ENCODE measurements around the gene USP5. TPM values are rescaled to one million over a fixed set of nuclear protein-coding genes. Genes with fewer than 3 reads are reported as not detected.
A peak's percentile ranks its signal among the peaks of the same experiment; 100 is the strongest.
"Not testable (repeated sequence)": the region's sequence is repeated elsewhere in the genome, so short reads cannot be mapped to it uniquely, and the experiment has no call there.

Gene USP5
- total and polyA plus RNA-seq, 7 donors = 25.4 to 51.5 (median 41.1) TPM

DNA sequence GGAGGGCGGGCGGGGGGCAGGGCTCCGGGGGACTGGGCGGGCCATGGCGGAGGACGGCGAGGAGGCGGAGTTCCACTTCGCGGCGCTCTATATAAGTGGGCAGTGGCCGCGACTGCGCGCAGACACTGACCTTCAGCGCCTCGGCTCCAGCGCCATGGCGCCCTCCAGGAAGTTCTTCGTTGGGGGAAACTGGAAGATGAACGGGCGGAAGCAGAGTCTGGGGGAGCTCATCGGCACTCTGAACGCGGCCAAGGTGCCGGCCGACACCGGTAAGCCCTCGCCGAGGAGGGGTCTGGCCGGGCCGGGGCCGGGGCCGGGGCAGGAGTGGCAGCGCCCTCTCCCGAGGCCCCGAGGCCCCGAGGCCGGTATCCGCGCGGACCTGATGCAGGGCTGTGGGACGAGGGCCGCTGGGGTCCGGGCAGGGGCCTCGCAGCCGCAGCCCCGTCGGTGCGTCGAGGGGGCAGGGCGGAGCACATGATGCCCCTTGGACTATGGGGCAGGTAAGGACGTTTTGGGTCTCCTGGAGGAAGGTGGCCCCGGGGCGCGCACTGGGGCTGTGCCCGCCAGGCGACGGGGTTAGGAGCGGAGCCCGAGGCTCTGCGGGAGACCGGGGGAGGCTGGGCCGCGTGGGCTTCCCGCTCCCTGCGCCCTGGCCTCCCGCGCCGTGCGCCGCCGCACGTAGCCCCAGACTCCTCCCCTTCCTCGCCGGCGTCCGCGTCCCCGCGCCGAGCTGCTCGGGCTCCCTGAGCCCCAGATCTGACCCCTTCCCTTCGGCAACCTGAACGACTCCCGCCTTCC is 15.7 kb downstream of the USP5 start, which contains the start of gene TPI1:
TSS of gene TPI1 (plus strand) at position 119 of the 798 bp plus-strand sequence. CDS start at position 155, 36 bp downstream.
- peaks cover 13 to 63% (median 41%) of the 10 kb centered on the region in 4 donors for H3K36me3 ChIP-seq
- 0 to 1% methylated on average over 86 of the region's 86 CpGs for WGBS, 2 donors
- H3K4me3 ChIP-seq = peak within 1 kb of the TSS; percentile 72 to 100 (median 96)
- H3K9me3 ChIP-seq = no peaks in the 10 kb centered on the region
- H3K27me3 ChIP-seq = no peaks in the 10 kb centered on the region
- intact Hi-C loops (cut with DNase I) = loop anchor here (2.0 to 10.0 kb wide), 3 partner anchors 57 to 247 kb away; no protein-coding TSS in a partner anchor
- peak within 1 kb of the TSS; percentile 95 to 100 (median 98) for H3K27ac ChIP-seq
- peak; percentile 96 for DNase-seq
- TF ChIP-seq, protein P1, sequence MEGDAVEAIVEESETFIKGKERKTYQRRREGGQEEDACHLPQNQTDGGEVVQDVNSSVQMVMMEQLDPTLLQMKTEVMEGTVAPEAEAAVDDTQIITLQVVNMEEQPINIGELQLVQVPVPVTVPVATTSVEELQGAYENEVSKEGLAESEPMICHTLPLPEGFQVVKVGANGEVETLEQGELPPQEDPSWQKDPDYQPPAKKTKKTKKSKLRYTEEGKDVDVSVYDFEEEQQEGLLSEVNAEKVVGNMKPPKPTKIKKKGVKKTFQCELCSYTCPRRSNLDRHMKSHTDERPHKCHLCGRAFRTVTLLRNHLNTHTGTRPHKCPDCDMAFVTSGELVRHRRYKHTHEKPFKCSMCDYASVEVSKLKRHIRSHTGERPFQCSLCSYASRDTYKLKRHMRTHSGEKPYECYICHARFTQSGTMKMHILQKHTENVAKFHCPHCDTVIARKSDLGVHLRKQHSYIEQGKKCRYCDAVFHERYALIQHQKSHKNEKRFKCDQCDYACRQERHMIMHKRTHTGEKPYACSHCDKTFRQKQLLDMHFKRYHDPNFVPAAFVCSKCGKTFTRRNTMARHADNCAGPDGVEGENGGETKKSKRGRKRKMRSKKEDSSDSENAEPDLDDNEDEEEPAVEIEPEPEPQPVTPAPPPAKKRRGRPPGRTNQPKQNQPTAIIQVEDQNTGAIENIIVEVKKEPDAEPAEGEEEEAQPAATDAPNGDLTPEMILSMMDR (IDR thresholded peaks at IDR 0.05) = no peak
- TF ChIP-seq POLR2AphosphoS5 (IDR thresholded peaks at IDR 0.05) (peak; percentile 99 to 100 (median 100)), POLR2A (IDR thresholded peaks at IDR 0.05) (peak; percentile 96 to 98)
- peaks cover 0 to 48% (median 42%) of the 10 kb centered on the region in 4 donors for H3K4me1 ChIP-seq

DNA sequence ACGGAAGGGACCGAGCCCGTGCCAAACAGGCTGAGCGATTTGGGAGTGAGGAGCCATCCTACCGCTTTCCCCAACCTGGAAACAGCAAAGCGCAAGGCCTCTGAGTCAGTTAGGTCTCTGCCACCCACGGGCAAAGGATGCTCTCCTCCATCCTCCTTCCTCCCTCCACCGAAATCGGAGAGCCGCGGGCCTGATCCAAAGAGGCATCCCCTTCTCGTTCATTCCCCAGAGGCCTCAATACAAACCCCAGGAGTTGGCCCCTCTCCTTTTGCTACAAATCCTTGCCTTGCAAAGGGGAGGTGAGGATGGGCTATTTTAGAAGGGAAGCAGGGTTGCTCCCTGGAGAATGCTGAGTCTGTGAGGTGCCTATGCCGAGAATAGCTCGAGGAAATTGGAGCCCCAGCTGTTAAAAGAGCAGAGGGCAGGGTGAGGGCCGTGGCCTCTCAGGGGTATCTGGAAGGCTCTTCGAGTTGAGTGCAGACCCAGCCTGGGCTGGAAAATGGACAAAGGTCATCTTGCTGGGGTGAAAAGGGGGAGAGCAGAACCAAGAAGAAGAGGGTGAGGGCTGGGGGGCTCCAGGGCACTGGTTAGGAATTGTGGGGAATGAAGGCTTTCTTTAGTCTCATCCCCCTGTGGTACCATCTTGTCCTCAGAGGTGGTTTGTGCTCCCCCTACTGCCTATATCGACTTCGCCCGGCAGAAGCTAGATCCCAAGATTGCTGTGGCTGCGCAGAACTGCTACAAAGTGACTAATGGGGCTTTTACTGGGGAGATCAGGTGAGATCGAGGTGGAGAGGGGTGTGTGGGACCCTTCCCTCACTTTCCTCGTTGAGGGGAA is 16.5 kb downstream of the USP5 start:
- H3K36me3 ChIP-seq = peaks cover 8 to 54% (median 34%) of the 10 kb centered on the region in 4 donors
- DNase-seq = no peak
- H3K9me3 ChIP-seq = no peaks in the 10 kb centered on the region
- H3K27ac ChIP-seq = peak overlapping the region; percentile 95 to 100 (median 98)
- no peaks in the 10 kb centered on the region for H3K27me3 ChIP-seq
- H3K4me1 ChIP-seq = peaks cover 0 to 52% (median 42%) of the 10 kb centered on the region in 4 donors
- WGBS, 2 donors = 7 to 11% methylated on average over 22 of the region's 22 CpGs
- TF ChIP-seq EP300 (IDR thresholded peaks at IDR 0.05) = no peak
- TF ChIP-seq, protein P1 (IDR thresholded peaks at IDR 0.05) = no peak
- TF ChIP-seq POLR2A (IDR thresholded peaks at IDR 0.05) = no peak
- TF ChIP-seq POLR2AphosphoS5 (IDR thresholded peaks at IDR 0.05) = no peak
- intact Hi-C loops (cut with DNase I) = loop anchor here (1.0 to 10.0 kb wide), 4 partner anchors 23 to 246 kb away; no protein-coding TSS in a partner anchor
- H3K4me3 ChIP-seq = peak overlapping the region; percentile 72 to 100 (median 96)

DNA sequence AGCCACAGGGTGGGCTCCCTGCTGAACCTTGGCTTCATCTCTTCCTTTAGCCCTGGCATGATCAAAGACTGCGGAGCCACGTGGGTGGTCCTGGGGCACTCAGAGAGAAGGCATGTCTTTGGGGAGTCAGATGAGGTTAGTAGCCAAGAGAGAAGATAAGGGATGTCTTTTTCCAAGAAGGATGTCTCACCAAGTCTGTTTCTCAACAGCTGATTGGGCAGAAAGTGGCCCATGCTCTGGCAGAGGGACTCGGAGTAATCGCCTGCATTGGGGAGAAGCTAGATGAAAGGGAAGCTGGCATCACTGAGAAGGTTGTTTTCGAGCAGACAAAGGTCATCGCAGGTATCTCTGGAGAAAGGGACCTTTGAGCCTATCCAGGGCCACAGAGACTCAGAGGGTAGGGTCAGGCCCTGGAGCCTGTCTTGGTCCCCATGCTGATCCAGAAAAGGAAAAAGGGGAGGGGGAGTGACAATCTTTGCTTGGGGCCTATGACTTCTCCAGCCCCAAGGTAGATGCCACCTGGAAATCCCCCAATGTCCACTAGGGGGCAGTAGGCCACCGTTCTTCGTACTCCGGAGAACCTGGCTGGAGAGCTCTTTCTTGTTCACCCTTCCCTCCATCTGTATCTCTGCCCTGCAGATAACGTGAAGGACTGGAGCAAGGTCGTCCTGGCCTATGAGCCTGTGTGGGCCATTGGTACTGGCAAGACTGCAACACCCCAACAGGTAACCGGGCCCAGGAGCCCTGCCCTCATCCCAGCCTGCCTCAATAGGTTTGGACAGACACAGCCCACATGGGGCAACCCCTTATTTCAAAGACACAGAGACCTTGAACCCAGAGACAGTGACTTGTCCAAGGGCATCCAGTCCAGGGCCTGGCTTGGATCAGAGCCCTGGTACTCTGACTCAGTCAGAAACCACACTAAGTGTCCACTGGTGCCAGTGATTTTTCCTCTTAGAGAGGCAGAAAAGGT is 17.4 kb downstream of the USP5 start:
- H3K4me1 ChIP-seq = peaks cover 0 to 61% (median 48%) of the 10 kb centered on the region in 4 donors

DNA sequence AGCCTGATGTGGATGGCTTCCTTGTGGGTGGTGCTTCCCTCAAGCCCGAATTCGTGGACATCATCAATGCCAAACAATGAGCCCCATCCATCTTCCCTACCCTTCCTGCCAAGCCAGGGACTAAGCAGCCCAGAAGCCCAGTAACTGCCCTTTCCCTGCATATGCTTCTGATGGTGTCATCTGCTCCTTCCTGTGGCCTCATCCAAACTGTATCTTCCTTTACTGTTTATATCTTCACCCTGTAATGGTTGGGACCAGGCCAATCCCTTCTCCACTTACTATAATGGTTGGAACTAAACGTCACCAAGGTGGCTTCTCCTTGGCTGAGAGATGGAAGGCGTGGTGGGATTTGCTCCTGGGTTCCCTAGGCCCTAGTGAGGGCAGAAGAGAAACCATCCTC is 18.4 kb downstream of the USP5 start:
- H3K4me3 ChIP-seq, H3K27me3 ChIP-seq, H3K9me3 ChIP-seq, DNase-seq: not testable (repeated sequence)
- intact Hi-C loops (cut with DNase I) = loop anchor here (5.0 kb wide), 2 partner anchors 37 to 67 kb away; no protein-coding TSS in a partner anchor
- WGBS, 2 donors = 53 to 76% methylated on average over 4 of the region's 4 CpGs
- Histone ChIP-seq H3K27ac (peak overlapping the region in 2 of 4 donors; percentile 98 to 99), H3K4me1 (peaks cover 0 to 63% (median 51%) of the 10 kb centered on the region in 4 donors), H3K36me3 (peaks cover 6 to 36% (median 26%) of the 10 kb centered on the region in 4 donors)

More for the DNA sequence above, 17.4 kb downstream of the USP5 start:
- Histone ChIP-seq H3K9me3 (no peaks in the 10 kb centered on the region), H3K27me3 (no peaks in the 10 kb centered on the region), H3K27ac (peak overlapping the region; percentile 21 to 100 (median 98)), H3K36me3 (peaks cover 6 to 45% (median 28%) of the 10 kb centered on the region in 4 donors), H3K4me3 (peak overlapping the region in 3 of 4 donors; percentile 94 to 100 (median 99))
- TF ChIP-seq EP300 (IDR thresholded peaks at IDR 0.05) = no peak
- TF ChIP-seq, protein P1 (IDR thresholded peaks at IDR 0.05) = peak; percentile 71 to 91 (median 89)
- DNase-seq = peak; percentile 91
- 19 to 38% methylated on average over 12 of the region's 12 CpGs for WGBS, 2 donors
- intact Hi-C loops (cut with DNase I) = loop anchor here (1.0 to 10.0 kb wide), 6 partner anchors 22 to 245 kb away; no protein-coding TSS in a partner anchor
